HepG2 (cell line): ENCODE measurements around the gene CELF4. TPM values are rescaled to one million over a fixed set of nuclear protein-coding genes. Genes with fewer than 3 reads are reported as not detected.

Source experiments
- ATAC-seq: fragments of 200-7000 bp; cut with Tn5 transposase; 3 replicates; pipeline ENCODE4 v1.9.1; 2020; ENCODE audit warnings: mild to moderate bottlenecking, moderate library complexity
- BruUV-seq: library from RNA; stranded (reverse); fragments of 400-500 nt; replicated peaks from 2 replicates; lab custom pipeline; 2021; lab: Mats Ljungman, UMichigan
- CTCF ChIA-PET: fragments of 300-600 bp; formaldehyde crosslinking; extraction: SDS; loops from one replicate; lab custom pipeline; 2021; ENCODE audit warnings: low total read pairs, inconsistent platforms, low intra/inter-chr PET ratio; lab: Yijun Ruan, JAX
- POLR2A ChIA-PET: fragments of 350-600 bp; sonication (Branson Sonifier 250); formaldehyde crosslinking; loops from one replicate; lab custom pipeline; 2020; ENCODE audit warnings: antibody characterized with exemption, inconsistent platforms; lab: Yijun Ruan, JAX
- DNase-seq: peaks from one replicate; pipeline ENCODE4 v3.0.0-alpha.2; 2015; ENCODE audit warnings: low spot score
- FAIRE-seq: peaks from 3 replicates; lab custom pipeline; 2011; peaks lifted over from hg19 to GRCh38; lab: Jason Lieb, UNC
- H2AFZ ChIP-seq: one replicate; pipeline ENCODE4 v1.6.1; 2011; ENCODE audit warnings: low read length, inconsistent platforms
- H3K27ac ChIP-seq: fragments of 300-600 bp; 3 replicates; pipeline ENCODE4 v1.8.0; 2011; ENCODE audit warnings: mixed run types, mild to moderate bottlenecking, mixed read lengths, low read length, inconsistent platforms; ENCODE audit not compliant: insufficient read depth; ENCODE audit errors: extremely low read length
- H3K27me3 ChIP-seq, 2 experiments: fragments of 200-600 bp in 1 of 2; 2 replicates in 1 of 2; 3 replicates in 1 of 2; pipeline versions ENCODE4 v1.6.0 to v1.8.0; 2011; ENCODE audit warnings: low read length in 2 of 2, mild to moderate bottlenecking in 2 of 2, moderate library complexity in 2 of 2, inconsistent platforms in 1 of 2; ENCODE audit not compliant: insufficient read depth in 2 of 2, control insufficient read depth in 1 of 2
- H3K36me3 ChIP-seq, 2 experiments: fragments of 200-600 bp in 1 of 2; replicated peaks in 1 of 2; 2 replicates in 1 of 2; 3 replicates in 1 of 2; pipeline versions ENCODE4 v1.5.1 to v1.8.0; 2011; ENCODE audit warnings: low read length in 2 of 2, inconsistent platforms in 1 of 2; ENCODE audit not compliant: insufficient read depth in 2 of 2, control insufficient read depth in 1 of 2
- H3K4me1 ChIP-seq: 2 replicates; pipeline ENCODE4 v1.5.1; 2012; ENCODE audit warnings: low read length, inconsistent platforms; ENCODE audit not compliant: insufficient read depth
- H3K4me2 ChIP-seq: 2 replicates; pipeline ENCODE4 v1.6.0; 2011; ENCODE audit warnings: low read depth, low read length, inconsistent platforms
- H3K4me3 ChIP-seq, 3 experiments: fragments of 200-600 bp in 1 of 3; sonication (generic), shearing (Covaris generic) in 1 of 3; replicated peaks in 1 of 3; 2 replicates each; pipeline ENCODE4 v1.5.1; 2011 to 2016; ENCODE audit warnings: low read length in 3 of 3, inconsistent platforms in 2 of 3, low read depth in 2 of 3, mild to moderate bottlenecking in 2 of 3, control low read depth in 1 of 3, mixed read lengths in 1 of 3; ENCODE audit not compliant: insufficient read depth in 1 of 3
- H3K79me2 ChIP-seq: one replicate; pipeline ENCODE4 v1.6.1; 2011; ENCODE audit warnings: low read length, inconsistent platforms; ENCODE audit not compliant: insufficient read depth
- H3K9ac ChIP-seq: 2 replicates; pipeline ENCODE4 v1.6.0; 2011; ENCODE audit warnings: mild to moderate bottlenecking, low read depth, low read length, inconsistent platforms; ENCODE audit not compliant: insufficient read depth
- H3K9me3 ChIP-seq: 2 replicates; pipeline ENCODE4 v1.5.1; 2012; ENCODE audit warnings: mild to moderate bottlenecking, low read length
- H4K20me1 ChIP-seq: 2 replicates; pipeline ENCODE4 v1.6.0; 2011; ENCODE audit warnings: inconsistent platforms, mild to moderate bottlenecking, low read length, moderate library complexity; ENCODE audit not compliant: insufficient read depth
- ARNT ChIP-seq: fragments of 450-650 bp; IDR thresholded peaks from 2 replicates; pipeline ENCODE4 v1.6.1; 2017
- ATM ChIP-seq: fragments of 450-650 bp; IDR thresholded peaks from 2 replicates; pipeline ENCODE4 v1.7.1; 2017; ENCODE audit warnings: mild to moderate bottlenecking, borderline replicate concordance
- ISX ChIP-seq: sonication (generic); formaldehyde crosslinking; conservative IDR thresholded peaks from 2 replicates; pipeline ENCODE4 v1.5.0; 2020; ENCODE audit warnings: missing genetic modification reagents
- SMAD3 ChIP-seq: sonication (generic); formaldehyde crosslinking; IDR thresholded peaks from 2 replicates; pipeline ENCODE4 v1.4.0; 2020; ENCODE audit warnings: missing genetic modification reagents
- SNAPC4 ChIP-seq: sonication (generic); formaldehyde crosslinking; IDR thresholded peaks from 2 replicates; pipeline ENCODE4 v1.4.0; 2020; ENCODE audit warnings: mild to moderate bottlenecking, missing genetic modification reagents
- SP4 ChIP-seq: sonication (generic); formaldehyde crosslinking; IDR thresholded peaks from 2 replicates; pipeline ENCODE4 v1.8.1; 2023; ENCODE audit warnings: mild to moderate bottlenecking, missing genetic modification reagents
- ZIK1 ChIP-seq: sonication (generic); formaldehyde crosslinking; IDR thresholded peaks from 2 replicates; pipeline ENCODE4 v1.5.0; 2020; ENCODE audit warnings: mild to moderate bottlenecking, low read depth, missing genetic modification reagents, borderline replicate concordance
- ZNF850 ChIP-seq: sonication (generic); formaldehyde crosslinking; conservative IDR thresholded peaks from 2 replicates; pipeline ENCODE4 v1.9.0; 2021; ENCODE audit warnings: mild to moderate bottlenecking, missing genetic modification reagents
- WGBS: methylation state at CpG from one replicate; pipeline ENCODE4 v1.1.6; 2017; ENCODE audit warnings: low lambda C conversion rate; 5-methylcytosine and 5-hydroxymethylcytosine counted together
- in situ Hi-C: cut with HindIII; loops from 2 replicates; pipeline ENCODE4 v1.10.0; 2017; ENCODE audit warnings: low pct_unique_long_range_greater_than_20kb; ENCODE audit not compliant: extremely low pct_ligation_motif_present
- intact Hi-C: fragments of 100-400 bp; cut with micrococcal nuclease; formaldehyde crosslinking; loops from one replicate; pipeline ENCODE4 v1.10.0; 2022; ENCODE audit not compliant: unreplicated experiment
- polyA plus RNA-seq, 8 experiments: library from polyadenylated mRNA; depleted of rRNA in 3 of 8; stranded (reverse) in 7 of 8; unstranded in 1 of 8; fragments of >200 nt; fragmentation: Illumina TruSeq in 4 of 8; extraction: Trizol in 4 of 8; gene quantifications; 2 replicates each; pipeline versions ENCODE4 v1.2.1 to v1.2.3, GENCODE V29; 2011 to 2016; ENCODE audit warnings: low read depth in 4 of 8, missing spikeins in 1 of 8, mixed read lengths in 1 of 8; ENCODE audit not compliant: insufficient read depth in 1 of 8
- total RNA-seq, 5 experiments: library from RNA; depleted of rRNA; stranded (reverse); fragments of >200 nt; fragmentation: Illumina TruSeq; extraction: Trizol; gene quantifications; 2 replicates each; pipeline ENCODE4 v1.2.3, GENCODE V29; 2016; ENCODE audit warnings: low read depth in 1 of 5

The CELF4 gene
- total and polyA plus RNA-seq, 2 of the 13 experiments (the other 11 are each of a cell fraction or from before 2014, with no cell fraction given) = not detected

- WGBS = 24% methylated on average over 9 of the region's 9 CpGs
- no peak overlapping the region for H2AFZ ChIP-seq
- ATAC-seq = no peak
- in situ Hi-C loops (no loop called here), intact Hi-C loops (no loop called here)
- no peak overlapping the region for H3K9ac ChIP-seq
- TF ChIP-seq SNAPC4 (CRISPR knock-in tag) = no peak
- TF ChIP-seq ZIK1 (CRISPR knock-in tag) = no peak
- no peak for TF ChIP-seq SMAD3 (CRISPR knock-in tag)
- no peak for TF ChIP-seq ATM
- no peak for TF ChIP-seq ZNF850 (CRISPR knock-in tag)
- no peak for TF ChIP-seq SP4 (CRISPR knock-in tag)
- TF ChIP-seq ARNT = no peak
- TF ChIP-seq ISX = no peak
- no peaks in the 10 kb centered on the region for H3K79me2 ChIP-seq
- no peak for DNase-seq
- H3K27ac ChIP-seq = no peak overlapping the region
- ChIA-PET POLR2A (no interaction called here), CTCF (no interaction called here)
- H3K36me3 ChIP-seq = no peaks in the 10 kb centered on the region
- H3K4me1 ChIP-seq = no peaks in the 10 kb centered on the region
- H4K20me1 ChIP-seq = no peaks in the 10 kb centered on the region
- peaks cover 0 to 19% of the 10 kb centered on the region in 2 experiments; a peak in 2 of 5 replicates for H3K27me3 ChIP-seq
- no peaks in the 10 kb centered on the region for H3K9me3 ChIP-seq
- no peak overlapping the region for H3K4me2 ChIP-seq
- no peak for FAIRE-seq
- BruUV-seq = no TSS peak
- H3K4me3 ChIP-seq = no peak overlapping the region
These were observed 53.8 kb downstream of the CELF4 start for GRCh38 chr18:37511721-37512298.
